ENCODE data around the gene CCDC138.

DNA sequence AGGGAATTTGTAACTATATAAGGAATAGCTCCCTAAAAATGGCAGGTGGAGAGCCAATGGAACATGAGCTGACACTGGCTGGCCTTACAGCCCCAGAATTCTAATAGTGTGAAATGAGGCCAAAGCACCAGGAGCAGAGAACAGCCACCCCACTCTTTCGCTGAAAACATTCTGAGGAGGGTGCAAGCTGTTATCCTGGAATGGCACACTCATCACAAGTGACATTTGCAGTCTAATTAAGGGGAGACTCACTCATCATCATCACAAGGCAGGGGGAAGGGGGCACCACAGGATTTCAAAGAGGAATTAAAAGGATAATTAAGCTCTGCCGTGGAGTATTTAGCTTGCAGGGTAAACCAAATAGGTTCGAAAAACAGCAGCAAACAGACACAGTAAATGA, 108.2 kb downstream of the CCDC138 start:
- TF ChIP-seq GATA2 (IDR thresholded peaks at IDR 0.05; ENCODE audit: low read depth, low read length) = no peak
- TF ChIP-seq GATA3 (IDR thresholded peaks at IDR 0.05; ENCODE audit: low read depth, low read length) = no peak
